Chondrocyte (in vitro differentiated cells): ENCODE data around the gene LSP1. TPM values are rescaled to one million over a fixed set of nuclear protein-coding genes. Genes with fewer than 3 reads are reported as not detected.

ENCODE experiments used
- DNase-seq: peaks from one replicate; pipeline ENCODE4 v3.0.0; 2021; ENCODE audit warnings: mixed read lengths, low spot score
- H3K27ac Mint-ChIP-seq: one replicate; pipeline ENCODE4 v1.8.0; 2021; ENCODE audit warnings: mild to moderate bottlenecking, moderate library complexity, mixed read lengths; ENCODE audit not compliant: unreplicated experiment
- H3K27me3 Mint-ChIP-seq: 2 replicates; pipeline ENCODE4 v1.8.0; 2021; ENCODE audit warnings: low read depth, mixed read lengths
- H3K36me3 Mint-ChIP-seq: 2 replicates; pipeline ENCODE4 v1.8.0; 2021; ENCODE audit warnings: low read depth, mixed read lengths
- H3K4me1 Mint-ChIP-seq: 2 replicates; pipeline ENCODE4 v1.8.0; 2021; ENCODE audit warnings: low read depth, mild to moderate bottlenecking, mixed read lengths
- H3K4me3 Mint-ChIP-seq: one replicate; pipeline ENCODE4 v1.8.0; 2021; ENCODE audit warnings: mild to moderate bottlenecking, moderate library complexity, mixed read lengths; ENCODE audit not compliant: unreplicated experiment
- H3K9me3 Mint-ChIP-seq: 2 replicates; pipeline ENCODE4 v1.8.0; 2021; ENCODE audit warnings: low read depth, mixed read lengths
- CTCF ChIP-seq: fragments of 200-600 bp; sonication (generic); IDR thresholded peaks from 2 replicates; pipeline ENCODE4 v1.5.0; 2021; ENCODE audit warnings: antibody characterized with exemption, mild to moderate bottlenecking, moderate library complexity
- total RNA-seq: library from RNA; stranded (reverse); gene quantifications from 3 replicates; pipeline ENCODE4 v1.2.1, GENCODE V29; 2021

Gene LSP1
- total RNA-seq, 1 donor from 2014 or later, result 7.4 TPM

- Mint-ChIP-seq H3K4me1 (no peaks in the 10 kb centered on the region), H3K4me3 (no peak overlapping the region), H3K9me3 (no peaks in the 10 kb centered on the region), H3K36me3 (no peaks in the 10 kb centered on the region), H3K27ac (no peak overlapping the region), H3K27me3 (peaks cover 16% of the 10 kb centered on the region)
- no peak for TF ChIP-seq CTCF
- peak; percentile 17 for DNase-seq
These were observed 44.0 kb downstream of the LSP1 start for GRCh38 chr11:1896923-1897322.

GRCh38 chr11:1899090-1899489 lies 46.2 kb downstream of the LSP1 start:
- Mint-ChIP-seq H3K27ac (no peak overlapping the region), H3K4me3 (no peak overlapping the region), H3K36me3 (no peaks in the 10 kb centered on the region), H3K4me1 (no peaks in the 10 kb centered on the region), H3K27me3 (peaks cover 16% of the 10 kb centered on the region), H3K9me3 (no peaks in the 10 kb centered on the region)
- TF ChIP-seq CTCF, result no peak
- DNase-seq, result peak; percentile 18

- DNase-seq, result no peak
- H3K4me3 Mint-ChIP-seq, result no peak overlapping the region
- H3K27me3 Mint-ChIP-seq, result peaks cover 16% of the 10 kb centered on the region
- no peak for TF ChIP-seq CTCF
- no peaks in the 10 kb centered on the region for H3K9me3 Mint-ChIP-seq
- H3K27ac Mint-ChIP-seq, result no peak overlapping the region
- H3K4me1 Mint-ChIP-seq, result no peaks in the 10 kb centered on the region
- H3K36me3 Mint-ChIP-seq, result no peaks in the 10 kb centered on the region
These were observed 46.8 kb downstream of the LSP1 start for GRCh38 chr11:1899686-1900085.

GRCh38 chr11:1906181-1906580 lies 53.3 kb downstream of the LSP1 start:
- Mint-ChIP-seq H3K36me3 (no peaks in the 10 kb centered on the region), H3K27ac (no peak overlapping the region), H3K4me3 (no peak overlapping the region), H3K4me1 (peaks cover 13% of the 10 kb centered on the region), H3K9me3 (no peaks in the 10 kb centered on the region), H3K27me3 (peaks cover 6% of the 10 kb centered on the region)
- no peak for DNase-seq
- TF ChIP-seq CTCF, result no peak

GRCh38 chr11:1906611-1907423 lies 53.9 kb downstream of the LSP1 start:
- Mint-ChIP-seq H3K36me3 (no peaks in the 10 kb centered on the region), H3K4me3 (no peak overlapping the region), H3K4me1 (peaks cover 13% of the 10 kb centered on the region), H3K27me3 (peaks cover 6% of the 10 kb centered on the region), H3K27ac (no peak overlapping the region), H3K9me3 (no peaks in the 10 kb centered on the region)
- no peak for TF ChIP-seq CTCF
- DNase-seq, result peak; percentile 63
